Endodermal cell (in vitro differentiated cells): Measurements from ENCODE around the gene TEC. TPM values are rescaled to one million over a fixed set of nuclear protein-coding genes. Genes with fewer than 3 reads are reported as not detected.

Source experiments
- DNase-seq: peaks from one replicate; pipeline ENCODE4 v3.0.0-alpha.2; 2017
- H3K27ac ChIP-seq: 2 replicates; pipeline ENCODE4 v1.5.1; 2013; ENCODE audit warnings: mild to moderate bottlenecking, low read depth, low read length, moderate library complexity
- H3K27me3 ChIP-seq: 2 replicates; pipeline ENCODE4 v1.6.1; 2013; ENCODE audit warnings: mild to moderate bottlenecking, low read length, moderate library complexity; ENCODE audit not compliant: insufficient read depth, control insufficient read depth, poor library complexity, severe bottlenecking
- H3K36me3 ChIP-seq: 2 replicates; pipeline ENCODE4 v1.7.0; 2013; ENCODE audit warnings: mild to moderate bottlenecking, low read length, moderate library complexity; ENCODE audit not compliant: control insufficient read depth, insufficient read depth
- H3K4me1 ChIP-seq: one replicate; pipeline ENCODE4 v1.7.0; 2013; ENCODE audit warnings: low read length; ENCODE audit not compliant: control insufficient read depth, insufficient read depth
- H3K4me3 ChIP-seq: 2 replicates; pipeline ENCODE4 v1.5.1; 2013; ENCODE audit warnings: mild to moderate bottlenecking, low read length, moderate library complexity
- H3K9ac ChIP-seq: 2 replicates; pipeline ENCODE4 v1.6.1; 2013; ENCODE audit warnings: mild to moderate bottlenecking, low read length, moderate library complexity; ENCODE audit not compliant: poor library complexity, severe bottlenecking; ENCODE audit errors: extremely low read depth
- H3K9me3 ChIP-seq: 2 replicates; pipeline ENCODE4 v1.6.1; 2013; ENCODE audit warnings: mild to moderate bottlenecking, low read length, moderate library complexity; ENCODE audit not compliant: control insufficient read depth
- H3K27ac Mint-ChIP-seq: 2 replicates; pipeline ENCODE4 v1.8.0; 2020; ENCODE audit warnings: mixed read lengths
- H3K27me3 Mint-ChIP-seq: 2 replicates; pipeline ENCODE4 v1.8.0; 2021; ENCODE audit warnings: mild to moderate bottlenecking, mixed read lengths; ENCODE audit not compliant: insufficient read depth
- H3K36me3 Mint-ChIP-seq: 2 replicates; pipeline ENCODE4 v1.8.0; 2020; ENCODE audit warnings: low read depth, mixed read lengths
- H3K4me1 Mint-ChIP-seq: 2 replicates; pipeline ENCODE4 v1.8.0; 2020; ENCODE audit warnings: mixed read lengths
- H3K4me3 Mint-ChIP-seq: 2 replicates; pipeline ENCODE4 v1.8.0; 2020; ENCODE audit warnings: mild to moderate bottlenecking, moderate library complexity, mixed read lengths
- H3K9me3 Mint-ChIP-seq: 2 replicates; pipeline ENCODE4 v1.8.0; 2020; ENCODE audit warnings: mild to moderate bottlenecking, mixed read lengths
- CTCF ChIP-seq: fragments of 200-600 bp; sonication (generic); conservative IDR thresholded peaks from 2 replicates; pipeline ENCODE4 v1.5.0; 2021; ENCODE audit warnings: antibody characterized with exemption, mild to moderate bottlenecking
- WGBS, 2 experiments: methylation state at CpG; one replicate each; pipeline versions ENCODE4 v1.1.5 to v1.1.7; 2013; ENCODE audit warnings: missing lambda C conversion rate in 2 of 2, mixed read lengths in 1 of 2; ENCODE audit not compliant: insufficient coverage in 1 of 2, insufficient read length in 1 of 2; 5-methylcytosine and 5-hydroxymethylcytosine counted together
- total RNA-seq, 2 donors: library from RNA; stranded (reverse); fragmentation: NEBNext Ultra II Directional in 1 of 2; extraction: Animal tissue kit (Norgen Biotek cat#: 25700) in 1 of 2; gene quantifications; 2 replicates in 1 of 2; 3 replicates in 1 of 2; pipeline ENCODE4 v1.2.1, GENCODE V29; 2021

Gene TEC
- total RNA-seq, 2 donors from 2014 or later, result 3.8 to 5.4 TPM

GRCh38 chr4:48255959-48256342, 13.7 kb downstream of the TEC start:
- Mint-ChIP-seq H3K9me3 (no peaks in the 10 kb centered on the region), H3K4me3 (no peak overlapping the region), H3K27ac (no peak overlapping the region), H3K36me3 (no peaks in the 10 kb centered on the region), H3K4me1 (peaks cover 3% of the 10 kb centered on the region), H3K27me3 (no peaks in the 10 kb centered on the region)
- WGBS, 2 experiments, result 86 to 92% methylated on average over 2 to 4 of the region's 4 CpGs
- no peak for DNase-seq
- no peak for TF ChIP-seq CTCF
- Histone ChIP-seq H3K4me1 (no peaks in the 10 kb centered on the region), H3K9ac (no peak overlapping the region), H3K27me3 (no peaks in the 10 kb centered on the region), H3K9me3 (no peaks in the 10 kb centered on the region), H3K36me3 (no peaks in the 10 kb centered on the region), H3K27ac (no peak overlapping the region), H3K4me3 (no peak overlapping the region)

- Mint-ChIP-seq H3K4me3 (no peak overlapping the region), H3K4me1 (peaks cover 3% of the 10 kb centered on the region), H3K9me3 (no peaks in the 10 kb centered on the region), H3K36me3 (no peaks in the 10 kb centered on the region), H3K27ac (no peak overlapping the region), H3K27me3 (no peaks in the 10 kb centered on the region)
- Histone ChIP-seq H3K27ac (no peak overlapping the region), H3K27me3 (no peaks in the 10 kb centered on the region), H3K4me1 (no peaks in the 10 kb centered on the region), H3K9me3 (no peaks in the 10 kb centered on the region), H3K9ac (no peak overlapping the region), H3K4me3 (no peak overlapping the region), H3K36me3 (no peaks in the 10 kb centered on the region)
- no peak for TF ChIP-seq CTCF
- DNase-seq, result no peak
- WGBS, 2 experiments, result 96 to 100% methylated on average over 4 to 6 of the region's 6 CpGs
Observed at GRCh38 chr4:48255072-48255958, 14.3 kb downstream of the TEC start.

GRCh38 chr4:48254381-48255071, 15.1 kb downstream of the TEC start:
- H3K27me3 ChIP-seq, result no peaks in the 10 kb centered on the region
- Mint-ChIP-seq H3K36me3 (no peaks in the 10 kb centered on the region), H3K27me3 (no peaks in the 10 kb centered on the region), H3K27ac (no peak overlapping the region), H3K9me3 (no peaks in the 10 kb centered on the region), H3K4me1 (peaks cover 3% of the 10 kb centered on the region), H3K4me3 (no peak overlapping the region)
- DNase-seq, result no peak
- 88 to 94% methylated on average over 4 to 6 of the region's 6 CpGs for WGBS, 2 experiments
- no peak overlapping the region for H3K9ac ChIP-seq
- H3K27ac ChIP-seq, result no peak overlapping the region
- no peak for TF ChIP-seq CTCF
- H3K4me1 ChIP-seq, result no peaks in the 10 kb centered on the region
- no peaks in the 10 kb centered on the region for H3K9me3 ChIP-seq
- H3K4me3 ChIP-seq, result no peak overlapping the region
- H3K36me3 ChIP-seq, result no peaks in the 10 kb centered on the region
